GM12801 (cell line): ENCODE results near the gene IL22RA1.

Source experiments
- CTCF ChIP-seq: IDR thresholded peaks from one replicate; pipeline ENCODE4 v1.5.1; 2011; ENCODE audit warnings: control low read depth; ENCODE audit not compliant: insufficient read length; ENCODE audit errors: extremely low read depth

IL22RA1 gene

GRCh38 chr1:24186031-24186710 lies 43.2 kb upstream of the IL22RA1 start:
- no peak for TF ChIP-seq CTCF

DNA sequence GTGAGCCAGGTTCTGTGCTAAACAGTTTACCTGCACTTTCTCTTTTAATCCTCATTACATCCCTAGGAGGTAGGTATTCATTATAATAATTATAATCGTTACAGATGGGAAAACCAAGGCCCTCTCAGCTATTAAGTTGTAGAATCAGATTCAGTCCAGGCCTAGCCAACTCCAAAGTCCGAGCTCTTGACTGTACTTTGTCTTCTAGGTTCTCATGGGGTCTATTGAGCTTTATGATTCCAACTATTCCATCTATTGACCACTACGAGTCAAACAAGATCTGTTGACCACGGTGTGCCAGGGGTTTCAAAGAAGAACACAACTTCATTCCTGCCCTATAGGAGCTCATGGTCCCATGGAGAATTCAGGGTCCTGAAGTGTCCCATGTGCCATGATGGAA lies 42.1 kb upstream of the IL22RA1 start:
- no peak for TF ChIP-seq CTCF

- TF ChIP-seq CTCF = no peak
These were observed 39.1 kb upstream of the IL22RA1 start for GRCh38 chr1:24182061-24182460.

DNA sequence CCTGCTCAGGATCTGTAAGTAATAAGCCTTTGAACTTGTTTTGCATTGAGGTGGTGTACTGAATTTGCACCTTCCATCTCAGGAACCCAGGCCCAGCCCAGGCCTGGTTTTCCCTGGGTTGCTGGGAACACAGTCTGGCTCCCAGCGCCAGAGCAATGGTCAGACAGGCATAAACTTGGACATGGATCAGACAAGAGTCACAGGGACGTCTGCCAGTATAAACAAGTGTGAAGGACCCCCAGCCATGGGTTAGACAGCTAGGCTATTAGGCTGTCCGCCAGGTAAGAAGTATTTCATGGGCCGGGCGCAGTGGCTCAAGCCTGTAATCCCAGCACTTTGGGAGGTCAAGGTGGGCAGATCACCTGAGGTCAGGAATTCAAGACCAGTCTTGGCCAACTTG lies 38.7 kb upstream of the IL22RA1 start:
- no peak for TF ChIP-seq CTCF

- no peak for TF ChIP-seq CTCF
These were observed 37.7 kb upstream of the IL22RA1 start for GRCh38 chr1:24180676-24181075.

DNA sequence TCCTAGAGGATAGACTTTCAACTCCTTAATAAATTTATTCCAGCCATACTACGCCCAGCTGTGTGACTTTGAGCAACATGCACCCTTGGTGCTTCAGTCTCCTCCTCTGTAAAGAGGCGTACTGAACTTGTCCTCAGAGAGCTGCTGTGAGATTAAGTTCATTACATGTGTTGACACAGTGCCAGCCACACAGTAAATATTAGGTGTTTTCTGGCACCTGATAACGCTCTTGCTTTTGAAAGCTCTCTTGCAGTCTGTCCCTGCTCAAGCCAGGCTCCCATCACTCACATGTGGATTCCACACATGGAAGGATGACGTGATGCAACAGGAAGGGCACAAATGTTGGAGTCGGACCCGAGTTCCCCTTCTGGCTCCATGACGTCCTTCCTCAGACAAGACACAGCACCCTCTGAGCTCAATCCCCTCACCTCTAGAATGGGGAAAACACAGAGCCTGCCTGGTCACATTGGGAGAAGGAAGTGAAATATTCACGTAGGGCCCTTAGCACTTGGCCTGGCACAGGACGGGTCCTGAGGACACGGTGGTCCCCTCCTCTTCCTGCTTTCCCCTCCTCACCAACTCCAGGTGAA lies 36.4 kb upstream of the IL22RA1 start:
- TF ChIP-seq CTCF = no peak

DNA sequence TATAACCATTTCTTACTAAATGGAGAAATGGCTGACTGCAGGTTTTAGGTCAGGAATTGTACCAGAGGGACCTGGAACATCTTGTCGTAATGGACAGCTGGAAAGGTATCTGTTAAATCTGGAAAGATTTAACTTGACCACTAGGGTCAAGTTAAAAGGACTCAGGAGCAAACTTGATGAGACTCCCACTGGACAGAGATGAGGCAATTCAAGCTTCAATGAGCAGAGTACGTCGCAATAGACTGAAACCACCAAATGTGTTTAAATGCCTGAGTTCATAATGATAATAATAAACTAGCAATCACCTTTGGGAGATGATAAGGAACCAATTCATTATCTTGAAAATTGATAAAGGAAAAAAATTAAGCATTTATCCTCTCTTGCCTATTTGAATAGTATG lies 35.5 kb upstream of the IL22RA1 start:
- TF ChIP-seq CTCF = no peak
